ENCODE results near the gene LEMD3. TPM values are rescaled to one million over a fixed set of nuclear protein-coding genes. Genes with fewer than 3 reads are reported as not detected.

Gene LEMD3
- total RNA-seq, 2 experiments from 2014 or later: 35.9 to 36.1 TPM

DNA sequence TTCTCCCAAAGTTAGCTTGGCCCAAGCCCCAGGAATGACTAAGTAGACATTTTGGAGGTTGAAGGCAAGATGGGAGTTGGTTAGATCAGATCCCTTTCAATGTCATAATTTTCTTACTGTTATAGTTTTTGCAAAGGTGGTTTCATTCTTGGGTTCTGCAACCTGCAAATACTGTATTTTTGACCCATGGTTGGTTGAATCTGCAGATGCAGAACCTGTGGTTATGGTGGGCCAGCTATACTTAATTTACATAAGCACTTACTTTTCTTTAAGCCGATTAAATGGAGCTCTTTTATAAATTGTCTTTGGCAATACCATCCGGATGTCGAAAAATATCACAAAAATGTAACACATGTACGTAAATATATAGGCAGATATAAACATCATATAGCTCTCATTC, 25.6 kb downstream of the LEMD3 start:
- peaks cover 22% of the 10 kb centered on the region for H3K9me3 Mint-ChIP-seq (ENCODE audit: insufficient read depth)
- no peak for ATAC-seq
- peaks cover 71% of the 10 kb centered on the region for H3K36me3 Mint-ChIP-seq (ENCODE audit: low read depth)
- H3K27me3 Mint-ChIP-seq (ENCODE audit: low read depth): no peaks in the 10 kb centered on the region
- ChIA-PET CTCF (interaction anchor here (0.7 to 1.6 kb wide), 4 partner anchors 12 to 645 kb away, joined by 3 to 7 read pairs (median 4); partner anchors contain the start of gene LEMD3), POLR2A (no interaction called here)
- H3K4me1 Mint-ChIP-seq (ENCODE audit: low read depth): peaks cover 63% of the 10 kb centered on the region
- DNase-seq: no peak
- H3K27ac Mint-ChIP-seq: no peak overlapping the region
- no peak overlapping the region for H3K4me3 Mint-ChIP-seq

DNA sequence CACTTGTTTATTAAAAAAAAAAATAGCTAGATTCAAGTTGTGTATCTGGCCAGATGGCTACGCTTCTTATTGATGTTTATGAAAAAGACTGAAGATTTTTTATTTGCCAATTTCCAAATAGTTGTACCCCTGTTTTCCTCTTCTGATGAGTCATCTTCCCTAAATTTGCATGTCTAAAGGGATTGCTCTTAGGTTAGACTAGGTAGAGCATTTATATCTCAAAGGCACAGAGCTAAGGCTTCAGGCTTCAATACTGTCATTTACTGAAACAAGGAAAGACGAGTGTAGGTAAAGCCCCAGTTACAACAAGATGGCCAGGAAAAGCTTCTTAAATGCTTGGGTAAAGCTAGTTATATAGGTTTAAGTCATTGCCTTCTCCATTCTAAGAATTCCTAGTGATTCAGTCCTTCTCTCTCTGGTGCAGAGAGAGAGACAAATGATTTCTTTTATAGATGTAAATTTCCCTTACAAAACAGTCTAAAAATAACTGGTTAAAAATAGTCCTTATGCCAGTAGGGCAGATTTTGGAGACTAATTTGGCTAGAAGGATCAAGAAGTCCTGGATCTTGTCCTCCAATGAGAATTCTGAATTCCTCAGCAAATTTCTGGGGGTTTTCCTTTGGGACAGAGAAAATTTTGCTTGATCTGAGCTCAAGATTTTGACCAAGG, 26.1 kb downstream of the LEMD3 start:
- H3K4me3 Mint-ChIP-seq: no peak overlapping the region

DNA sequence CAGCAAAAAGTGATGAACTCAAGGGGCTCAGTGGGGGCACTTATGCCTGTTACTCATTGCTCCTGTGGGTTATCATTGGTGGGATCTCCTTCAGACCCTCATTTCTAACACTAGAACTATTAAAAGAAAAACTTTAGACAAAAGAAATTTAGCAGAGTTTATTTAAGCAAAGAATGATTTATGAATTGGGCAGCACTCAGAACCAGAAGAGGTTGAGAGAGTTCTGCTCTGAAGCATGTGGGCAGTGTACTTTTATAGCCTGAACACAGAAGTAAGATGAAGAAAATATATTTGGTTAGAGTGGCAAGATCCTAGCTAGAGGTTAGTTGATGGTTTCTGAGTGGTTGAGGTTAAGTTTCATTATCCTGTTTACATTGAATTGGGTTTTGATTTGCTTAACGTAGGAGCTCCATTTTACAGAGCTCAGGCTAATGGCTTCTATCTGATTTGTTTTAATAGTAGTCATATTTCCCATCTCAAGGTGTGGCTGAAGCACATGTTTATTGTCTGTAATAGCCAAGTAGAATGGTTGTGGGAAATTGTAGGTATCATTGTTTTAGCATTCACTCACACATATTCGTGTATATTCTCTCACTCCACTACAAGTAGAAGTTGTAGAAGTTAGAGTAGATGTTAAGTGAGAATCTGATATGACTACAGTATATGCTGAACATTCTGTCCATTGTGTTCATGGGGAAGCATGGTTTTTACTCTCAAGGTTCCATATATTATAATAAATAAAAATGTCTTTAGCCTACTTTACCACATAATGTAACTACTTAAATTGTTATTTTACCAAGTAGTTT, 27.6 kb downstream of the LEMD3 start:
- Mint-ChIP-seq H3K27me3 (ENCODE audit: low read depth) (no peaks in the 10 kb centered on the region), H3K4me3 (peak overlapping the region; percentile 38), H3K4me1 (ENCODE audit: low read depth) (peaks cover 65% of the 10 kb centered on the region), H3K36me3 (ENCODE audit: low read depth) (peaks cover 73% of the 10 kb centered on the region), H3K9me3 (ENCODE audit: insufficient read depth) (peaks cover 36% of the 10 kb centered on the region), H3K27ac (peak overlapping the region; percentile 84)
- no peak for DNase-seq
- ChIA-PET POLR2A (interaction anchor here (0.9 to 1.1 kb wide), 2 partner anchors 13 to 28 kb away, joined by 3 read pairs; partner anchors contain the start of gene LEMD3), CTCF (interaction anchor here (0.7 to 2.0 kb wide), 5 partner anchors 10 to 40 kb away, joined by 3 to 7 read pairs (median 4); no protein-coding TSS in a partner anchor)
- ATAC-seq: peak; percentile 53

More for the DNA sequence above, 26.1 kb downstream of the LEMD3 start:
- POLR2A ChIA-PET: no interaction called here
- H3K27me3 Mint-ChIP-seq (ENCODE audit: low read depth): no peaks in the 10 kb centered on the region
- CTCF ChIA-PET: interaction anchor here (0.7 to 2.0 kb wide), 7 partner anchors 8 to 646 kb away, joined by 3 to 7 read pairs (median 4); partner anchors contain the start of gene LEMD3
- peaks cover 71% of the 10 kb centered on the region for H3K36me3 Mint-ChIP-seq (ENCODE audit: low read depth)
- DNase-seq: no peak
- H3K4me1 Mint-ChIP-seq (ENCODE audit: low read depth): peaks cover 63% of the 10 kb centered on the region
- ATAC-seq: no peak
- H3K9me3 Mint-ChIP-seq (ENCODE audit: insufficient read depth): peaks cover 25% of the 10 kb centered on the region
- H3K27ac Mint-ChIP-seq: no peak overlapping the region

DNA sequence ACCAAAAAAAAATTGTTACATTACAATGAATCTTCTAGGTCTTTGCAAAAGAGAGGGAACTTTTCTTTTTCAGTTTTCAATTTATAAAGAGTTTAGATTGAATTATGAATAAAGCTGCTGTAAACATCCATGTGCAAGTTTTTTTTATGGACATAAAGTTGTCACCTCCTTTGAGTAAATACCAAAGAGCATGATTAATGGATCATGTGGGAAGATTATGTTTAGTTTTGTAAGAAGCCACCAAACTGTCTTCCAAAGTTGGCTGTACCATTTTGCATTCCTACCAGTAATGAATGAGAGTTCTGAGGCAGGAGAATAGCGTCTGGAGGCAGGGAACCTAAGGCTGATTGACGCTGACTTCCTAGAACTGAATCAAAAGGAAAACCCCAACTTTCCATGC, 30.2 kb downstream of the LEMD3 start:
- H3K4me1 Mint-ChIP-seq (ENCODE audit: low read depth): peaks cover 58% of the 10 kb centered on the region
- DNase-seq (no peak), ATAC-seq (no peak)
- no peak overlapping the region for H3K4me3 Mint-ChIP-seq
- H3K27me3 Mint-ChIP-seq (ENCODE audit: low read depth): no peaks in the 10 kb centered on the region
- ChIA-PET POLR2A (no interaction called here), CTCF (no interaction called here)
- peaks cover 75% of the 10 kb centered on the region for H3K36me3 Mint-ChIP-seq (ENCODE audit: low read depth)
- H3K9me3 Mint-ChIP-seq (ENCODE audit: insufficient read depth): peaks cover 40% of the 10 kb centered on the region
- H3K27ac Mint-ChIP-seq: no peak overlapping the region

DNA sequence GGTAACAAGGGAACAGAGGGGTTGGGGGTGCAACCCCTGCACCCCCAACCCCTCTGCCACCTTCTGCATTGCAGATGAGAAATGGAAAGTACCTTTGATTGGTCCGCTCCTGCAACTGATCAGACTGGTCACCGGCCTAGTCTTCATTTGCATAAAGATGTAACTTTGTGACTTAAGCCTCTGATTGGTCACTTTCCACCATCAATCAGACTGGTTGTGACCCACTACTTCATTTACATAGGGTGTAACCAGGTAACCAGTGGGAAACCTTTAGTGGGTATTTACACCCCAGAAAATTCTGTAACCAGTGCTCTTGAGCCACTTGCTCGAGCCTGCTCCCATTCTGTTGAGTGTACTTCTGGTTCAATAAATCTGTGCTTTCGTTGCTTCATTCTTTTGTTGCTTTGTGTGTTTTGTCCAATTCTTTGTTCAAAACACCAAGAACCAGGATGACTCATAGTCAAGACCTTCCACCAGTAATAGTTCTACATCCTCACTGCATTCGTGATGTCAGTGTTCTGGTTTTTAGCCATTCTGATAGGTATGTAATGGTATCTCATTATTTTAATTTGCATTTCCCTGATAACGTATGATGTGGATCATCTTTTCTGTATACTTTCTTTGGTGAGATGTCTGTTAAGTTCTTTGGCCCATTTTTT, 30.8 kb downstream of the LEMD3 start:
- DNase-seq (no peak), ATAC-seq (no peak)
- ChIA-PET CTCF (interaction anchor here (1.3 kb wide), 1 partner anchor 32 kb away, joined by 3 read pairs; no protein-coding TSS in a partner anchor), POLR2A (no interaction called here)
- peaks cover 60% of the 10 kb centered on the region for H3K4me1 Mint-ChIP-seq (ENCODE audit: low read depth)
- peaks cover 36% of the 10 kb centered on the region for H3K9me3 Mint-ChIP-seq (ENCODE audit: insufficient read depth)
- H3K27me3 Mint-ChIP-seq (ENCODE audit: low read depth): no peaks in the 10 kb centered on the region
- H3K4me3 Mint-ChIP-seq: no peak overlapping the region
- no peak overlapping the region for H3K27ac Mint-ChIP-seq
- peaks cover 77% of the 10 kb centered on the region for H3K36me3 Mint-ChIP-seq (ENCODE audit: low read depth)

DNA sequence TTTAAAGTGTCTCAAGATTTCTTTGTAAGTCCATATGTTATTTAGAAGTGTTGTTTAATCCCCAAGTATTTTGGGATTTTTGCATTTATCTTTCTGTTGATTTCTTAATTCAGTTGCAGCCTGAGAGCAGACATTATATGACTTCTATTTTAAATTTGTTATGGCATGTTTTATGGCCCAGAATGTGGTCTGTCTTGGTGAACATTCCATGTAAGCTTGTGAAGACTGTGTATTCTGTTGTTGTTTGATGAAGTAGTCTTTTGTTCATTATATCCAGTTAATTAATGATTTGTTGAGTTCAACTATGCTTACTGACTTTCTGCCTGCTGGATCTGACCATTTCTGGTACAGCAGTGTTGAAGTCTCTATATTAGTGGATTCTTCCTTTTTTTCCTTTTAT, 34.0 kb downstream of the LEMD3 start:
- H3K27ac Mint-ChIP-seq: no peak overlapping the region
- CTCF ChIA-PET: no interaction called here
- peaks cover 52% of the 10 kb centered on the region for H3K4me1 Mint-ChIP-seq (ENCODE audit: low read depth)
- ATAC-seq: no peak
- H3K9me3 Mint-ChIP-seq (ENCODE audit: insufficient read depth): peaks cover 24% of the 10 kb centered on the region
- no peak for DNase-seq
- H3K36me3 Mint-ChIP-seq (ENCODE audit: low read depth): peaks cover 73% of the 10 kb centered on the region
- POLR2A ChIA-PET: no interaction called here
- no peaks in the 10 kb centered on the region for H3K27me3 Mint-ChIP-seq (ENCODE audit: low read depth)
- H3K4me3 Mint-ChIP-seq: no peak overlapping the region

DNA sequence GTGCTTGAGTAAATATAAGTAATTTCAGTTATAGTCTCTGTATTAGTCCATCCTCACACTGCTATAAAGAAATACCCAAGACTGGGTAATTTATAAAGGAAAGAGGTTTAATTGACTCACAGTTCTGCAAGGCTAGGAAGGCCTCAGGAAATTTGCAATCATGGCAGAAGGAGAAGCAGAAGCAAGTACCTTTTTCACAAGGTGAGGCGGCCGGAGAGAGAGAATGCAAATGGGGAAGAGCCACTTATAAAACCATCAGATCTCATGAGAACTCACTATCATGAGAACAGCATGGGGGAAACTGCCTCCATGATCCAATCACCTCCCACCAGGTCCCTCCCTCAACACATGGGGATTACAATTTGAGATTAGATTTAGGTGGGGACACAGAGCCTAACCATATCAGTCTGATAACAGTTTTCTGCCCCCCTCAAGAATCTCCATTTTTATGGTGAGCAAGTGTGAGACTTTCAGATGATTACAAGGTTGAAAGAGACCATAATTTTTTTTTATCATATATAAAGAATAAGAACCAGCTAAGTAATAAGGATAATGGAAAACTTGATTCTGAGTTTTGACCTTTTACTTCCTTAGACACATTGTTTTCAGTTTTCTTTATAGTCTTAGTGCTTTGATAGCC, 35.6 kb downstream of the LEMD3 start:
- peaks cover 64% of the 10 kb centered on the region for H3K4me1 Mint-ChIP-seq (ENCODE audit: low read depth)
- ATAC-seq (no peak), DNase-seq (no peak)
- peaks cover 73% of the 10 kb centered on the region for H3K36me3 Mint-ChIP-seq (ENCODE audit: low read depth)
- POLR2A ChIA-PET: no interaction called here
- no peaks in the 10 kb centered on the region for H3K27me3 Mint-ChIP-seq (ENCODE audit: low read depth)
- H3K27ac Mint-ChIP-seq: no peak overlapping the region
- no peak overlapping the region for H3K4me3 Mint-ChIP-seq
- CTCF ChIA-PET: no interaction called here
- peaks cover 24% of the 10 kb centered on the region for H3K9me3 Mint-ChIP-seq (ENCODE audit: insufficient read depth)

DNA sequence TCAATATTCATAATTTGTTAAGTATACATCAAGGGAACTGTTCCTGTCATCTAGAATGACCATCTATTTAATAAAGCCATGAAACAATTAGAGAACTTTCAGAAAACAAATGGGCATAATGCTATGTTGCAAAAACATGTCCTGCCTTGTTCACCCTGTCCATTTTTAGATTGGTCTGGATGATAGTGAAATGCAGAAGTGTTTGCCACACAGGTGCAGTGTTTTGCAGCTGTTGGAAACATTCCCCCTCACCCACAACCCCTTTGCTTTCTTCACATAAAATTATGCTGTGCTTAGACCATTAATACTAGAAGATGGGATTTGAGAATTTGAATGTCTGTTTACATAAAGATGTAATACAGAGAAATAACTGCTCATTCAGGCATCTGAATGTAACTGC, 36.5 kb downstream of the LEMD3 start:
- ChIA-PET CTCF (no interaction called here), POLR2A (no interaction called here)
- no peak overlapping the region for H3K27ac Mint-ChIP-seq
- peaks cover 63% of the 10 kb centered on the region for H3K4me1 Mint-ChIP-seq (ENCODE audit: low read depth)
- ATAC-seq (no peak), DNase-seq (no peak)
- H3K27me3 Mint-ChIP-seq (ENCODE audit: low read depth): no peaks in the 10 kb centered on the region
- H3K36me3 Mint-ChIP-seq (ENCODE audit: low read depth): peaks cover 64% of the 10 kb centered on the region
- H3K4me3 Mint-ChIP-seq: no peak overlapping the region
- peaks cover 17% of the 10 kb centered on the region for H3K9me3 Mint-ChIP-seq (ENCODE audit: insufficient read depth)

DNA sequence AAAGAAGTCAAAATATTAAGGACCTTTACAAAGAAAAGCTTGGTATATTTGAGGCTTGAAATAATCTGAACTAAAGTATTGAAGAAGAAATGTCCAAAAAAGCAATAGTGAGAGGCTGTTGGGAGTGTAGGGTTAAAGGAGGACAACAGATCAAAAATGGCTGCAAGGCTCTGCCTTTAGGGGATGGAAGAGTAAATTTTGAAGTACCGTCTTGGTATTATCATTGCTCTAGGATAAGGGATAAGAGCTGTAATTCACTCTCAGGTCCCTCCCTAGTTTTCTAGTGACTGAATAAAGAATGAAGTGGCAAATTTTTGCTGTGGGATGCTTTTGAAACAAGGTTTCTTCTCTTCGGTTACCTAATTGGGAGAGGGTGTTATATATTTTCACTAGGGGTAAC, 38.7 kb downstream of the LEMD3 start:
- peak overlapping the region; percentile 19 for H3K4me3 Mint-ChIP-seq
- ChIA-PET CTCF (interaction anchor here (1.1 to 2.7 kb wide), 4 partner anchors 9 to 37 kb away, joined by 3 to 13 read pairs (median 4); partner anchors contain the start of gene LEMD3), POLR2A (interaction anchor here (1.3 to 2.2 kb wide), 3 partner anchors 14 to 39 kb away, joined by 3 to 16 read pairs (median 4); partner anchors contain the start of gene LEMD3)
- no peak for ATAC-seq
- H3K36me3 Mint-ChIP-seq (ENCODE audit: low read depth): peaks cover 57% of the 10 kb centered on the region
- peak overlapping the region; percentile 83 for H3K27ac Mint-ChIP-seq
- no peak for DNase-seq
- H3K9me3 Mint-ChIP-seq (ENCODE audit: insufficient read depth): peaks cover under 1% of the 10 kb centered on the region
- H3K4me1 Mint-ChIP-seq (ENCODE audit: low read depth): peaks cover 61% of the 10 kb centered on the region
- H3K27me3 Mint-ChIP-seq (ENCODE audit: low read depth): no peaks in the 10 kb centered on the region

DNA sequence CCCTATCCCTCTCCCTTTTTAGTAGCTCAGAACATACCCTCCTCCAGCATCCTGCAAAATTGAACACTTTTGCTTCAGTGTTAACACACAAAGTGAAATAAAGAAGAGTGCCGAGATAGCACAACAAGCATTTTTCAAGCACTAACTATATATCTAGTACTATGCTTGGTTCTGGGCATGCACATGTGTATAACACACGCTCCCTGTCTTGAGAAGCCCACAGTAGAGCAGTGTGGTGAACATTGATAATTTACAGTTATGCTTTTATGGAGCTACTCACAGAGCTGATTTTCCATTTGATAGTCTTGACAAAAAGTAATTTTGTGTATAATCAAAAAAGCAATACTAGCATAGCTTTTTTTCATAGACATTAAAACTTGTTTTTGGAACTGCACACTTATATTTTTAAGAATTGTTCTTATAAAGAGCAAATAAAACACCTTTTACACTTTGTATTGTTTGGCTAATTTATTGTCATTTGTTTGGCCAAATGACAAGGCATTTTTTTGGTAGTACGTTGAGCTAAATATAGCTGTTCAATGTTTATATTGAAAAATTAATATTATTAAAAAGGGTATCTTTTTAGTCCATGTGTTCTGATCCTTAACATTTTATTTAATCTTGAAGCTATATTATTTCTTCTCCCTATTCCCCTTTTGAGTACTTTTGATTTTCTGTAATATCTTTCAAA, 39.7 kb downstream of the LEMD3 start:
- CTCF ChIA-PET: interaction anchor here (0.5 to 2.7 kb wide), 7 partner anchors 9 to 86 kb away, joined by 3 to 13 read pairs (median 4); partner anchors contain the start of gene LEMD3
- Mint-ChIP-seq H3K9me3 (ENCODE audit: insufficient read depth) (no peaks in the 10 kb centered on the region), H3K27me3 (ENCODE audit: low read depth) (no peaks in the 10 kb centered on the region), H3K27ac (peak overlapping the region; percentile 93), H3K4me3 (peak overlapping the region; percentile 73), H3K4me1 (ENCODE audit: low read depth) (peaks cover 54% of the 10 kb centered on the region), H3K36me3 (ENCODE audit: low read depth) (peaks cover 55% of the 10 kb centered on the region)
- POLR2A ChIA-PET: interaction anchor here (0.5 to 2.2 kb wide), 4 partner anchors 12 to 40 kb away, joined by 3 to 16 read pairs (median 3); partner anchors contain the start of gene LEMD3
- DNase-seq (no peak), ATAC-seq (peak; percentile 65)

DNA sequence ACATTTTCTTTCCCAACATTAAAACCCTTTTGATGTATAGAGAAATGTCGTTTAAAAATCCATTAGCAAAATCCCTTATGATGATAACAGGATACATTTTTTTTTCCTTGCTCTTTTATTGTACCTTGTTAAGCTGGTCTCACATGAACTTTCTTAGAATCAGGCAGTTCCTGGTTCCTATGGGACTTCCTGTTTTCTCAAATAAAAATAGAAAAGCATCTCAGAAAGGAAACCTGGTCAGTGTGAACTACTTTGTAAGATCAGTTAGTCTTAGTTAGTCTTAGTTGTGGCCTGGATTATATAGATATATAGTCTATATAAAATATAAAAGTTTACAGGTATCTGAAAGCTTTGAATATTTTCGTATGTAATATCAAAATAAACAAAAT, 40.3 kb downstream of the LEMD3 start:
- H3K36me3 Mint-ChIP-seq (ENCODE audit: low read depth): peaks cover 55% of the 10 kb centered on the region
- CTCF ChIA-PET: interaction anchor here (1.0 to 2.7 kb wide), 6 partner anchors 9 to 86 kb away, joined by 3 to 13 read pairs (median 4); partner anchors contain the start of gene LEMD3
- H3K27ac Mint-ChIP-seq: peak overlapping the region; percentile 93
- POLR2A ChIA-PET: interaction anchor here (1.1 to 2.2 kb wide), 2 partner anchors 13 to 40 kb away, joined by 3 to 16 read pairs; partner anchors contain the start of gene LEMD3
- ATAC-seq (peak; percentile 68), DNase-seq (no peak)
- no peaks in the 10 kb centered on the region for H3K27me3 Mint-ChIP-seq (ENCODE audit: low read depth)
- peaks cover 51% of the 10 kb centered on the region for H3K4me1 Mint-ChIP-seq (ENCODE audit: low read depth)
- H3K4me3 Mint-ChIP-seq: peak overlapping the region; percentile 73
- no peaks in the 10 kb centered on the region for H3K9me3 Mint-ChIP-seq (ENCODE audit: insufficient read depth)
